Gastroesophageal sphincter (tissue), 4 donors: Measurements from ENCODE around the gene GSDME. TPM values are rescaled to one million over a fixed set of nuclear protein-coding genes. Genes with fewer than 3 reads are reported as not detected.
"Not testable (repeated sequence)": the region's sequence is repeated elsewhere in the genome, so short reads cannot be mapped to it uniquely, and the experiment has no call there.

Experiments
- ATAC-seq: fragments of 150-250 bp; one replicate; pipeline ENCODE4 v1.9.1; 2016; ENCODE audit warnings: mild to moderate bottlenecking, moderate library complexity
- H3K27ac ChIP-seq, 4 donors: fragments of 200-600 bp; sonication (generic) in 3 of 4; 1 replicate in 3 of 4; 2 replicates in 1 of 4; pipeline ENCODE4 v1.5.1; 2016 to 2019
- H3K27me3 ChIP-seq: fragments of 200-600 bp; sonication (generic); one replicate; pipeline ENCODE4 v1.5.1; 2019
- H3K36me3 ChIP-seq, 2 donors: fragments of 200-600 bp; sonication (generic); one replicate each; pipeline ENCODE4 v1.5.1; 2019; ENCODE audit warnings: control low read depth in 1 of 2
- H3K4me1 ChIP-seq, 3 donors: fragments of 200-600 bp; sonication (generic); 1 replicate in 2 of 3; 2 replicates in 1 of 3; pipeline ENCODE4 v1.5.1; 2016 to 2019; ENCODE audit warnings: control low read depth in 2 of 3
- H3K4me3 ChIP-seq, 2 donors: fragments of 200-600 bp; sonication (generic); one replicate each; pipeline ENCODE4 v1.5.1; 2019; ENCODE audit warnings: mild to moderate bottlenecking in 1 of 2, moderate library complexity in 1 of 2
- H3K9me3 ChIP-seq, 3 donors: fragments of 200-600 bp; sonication (generic); one replicate each; pipeline ENCODE4 v1.5.1; 2017 to 2019; ENCODE audit warnings: control low read depth in 2 of 3
- CTCF ChIP-seq, 4 experiments: fragments of 200-600 bp in 2 of 4; fragments of 450-650 bp in 2 of 4; sonication (generic) in 1 of 4; IDR thresholded peaks; one replicate each; pipeline ENCODE4 v1.5.1; 2017 to 2019; ENCODE audit warnings: antibody characterized with exemption in 4 of 4, mild to moderate bottlenecking in 2 of 4, moderate library complexity in 2 of 4
- EP300 ChIP-seq: sonication (generic); formaldehyde crosslinking; IDR thresholded peaks from one replicate; pipeline ENCODE4 v1.6.1; 2017; ENCODE audit warnings: antibody characterized with exemption, mild to moderate bottlenecking
- POLR2A ChIP-seq, 2 donors: fragments of 450-650 bp; IDR thresholded peaks; one replicate each; pipeline ENCODE4 v1.6.1; 2017; ENCODE audit warnings: antibody characterized with exemption in 2 of 2, mild to moderate bottlenecking in 2 of 2, moderate library complexity in 1 of 2
- POLR2AphosphoS5 ChIP-seq: sonication (generic); formaldehyde crosslinking; IDR thresholded peaks from one replicate; pipeline ENCODE4 v1.6.1; 2017; ENCODE audit warnings: antibody characterized with exemption
- WGBS, 2 donors: methylation state at CpG; one replicate each; pipeline ENCODE4 v1.1.5; 2018; ENCODE audit warnings: low coverage in 1 of 2; 5-methylcytosine and 5-hydroxymethylcytosine counted together
- total RNA-seq, 4 donors: library from RNA; depleted of rRNA; stranded (reverse); fragments of >200 nt; gene quantifications; one replicate each; pipeline ENCODE4 v1.1.0, GENCODE V29; 2016

GSDME gene
- total RNA-seq, 4 donors from 2014 or later = 6.4 to 9.8 (median 8.4) TPM

DNA sequence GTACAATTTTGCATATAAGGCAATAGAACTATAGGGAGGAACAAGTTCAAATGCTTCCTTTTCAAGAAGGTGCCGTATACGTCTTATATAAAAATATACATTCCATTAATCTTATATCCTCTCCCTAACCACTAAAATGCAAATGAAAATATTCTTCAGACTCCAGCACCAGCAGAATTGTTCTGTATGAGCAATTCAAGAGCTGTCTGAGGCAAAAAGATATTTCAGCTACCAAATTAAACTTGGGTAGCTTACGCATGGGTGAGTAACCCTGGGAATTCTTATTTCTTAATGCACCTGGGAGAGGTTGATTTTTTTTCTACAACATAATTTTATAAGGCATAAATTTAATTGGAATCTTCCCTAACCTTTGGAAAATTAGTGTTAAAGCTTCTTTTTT, 42.2 kb upstream of the GSDME start:
- ATAC-seq = no peak
- no peak overlapping the region for H3K4me3 ChIP-seq
- no peaks in the 10 kb centered on the region for H3K27me3 ChIP-seq
- 82 to 88% methylated on average over 3 of the region's 3 CpGs for WGBS, 2 donors
- H3K9me3 ChIP-seq = no peaks in the 10 kb centered on the region
- TF ChIP-seq EP300 (no peak), CTCF (IDR thresholded peaks at IDR 0.05) (no peak), POLR2A (IDR thresholded peaks at IDR 0.05) (no peak), POLR2AphosphoS5 (no peak)
- H3K4me1 ChIP-seq = no peaks in the 10 kb centered on the region
- H3K27ac ChIP-seq = no peak overlapping the region
- peaks cover 0 to 27% of the 10 kb centered on the region in 2 donors for H3K36me3 ChIP-seq

DNA sequence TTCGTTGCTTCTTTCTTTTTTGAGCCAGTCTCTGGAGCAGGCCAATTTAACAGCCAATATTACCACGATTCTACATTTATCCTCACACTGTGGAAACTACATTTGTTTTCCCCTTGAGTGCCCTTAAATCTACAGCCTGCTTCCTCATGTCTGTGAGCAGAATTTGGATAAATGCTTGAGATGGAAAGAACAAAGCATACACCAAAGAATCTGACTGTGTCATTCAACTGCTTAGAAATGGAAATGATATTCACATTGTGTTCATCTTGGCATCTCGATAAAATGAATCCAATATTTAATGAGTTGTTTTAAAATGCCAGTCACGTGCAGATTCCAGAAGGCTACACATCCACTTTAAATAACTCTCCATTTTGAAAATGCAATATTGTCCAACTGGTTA, 41.0 kb upstream of the GSDME start:
- no peaks in the 10 kb centered on the region for H3K4me1 ChIP-seq
- TF ChIP-seq EP300 (no peak), CTCF (IDR thresholded peaks at IDR 0.05) (no peak), POLR2A (IDR thresholded peaks at IDR 0.05) (no peak), POLR2AphosphoS5 (no peak)
- H3K4me3 ChIP-seq = no peak overlapping the region
- H3K27me3 ChIP-seq = no peaks in the 10 kb centered on the region
- no peaks in the 10 kb centered on the region for H3K9me3 ChIP-seq
- ATAC-seq = no peak
- peaks cover 0 to 17% of the 10 kb centered on the region in 2 donors for H3K36me3 ChIP-seq
- 80 to 84% methylated on average over 4 of the region's 4 CpGs for WGBS, 2 donors
- no peak overlapping the region for H3K27ac ChIP-seq

- Histone ChIP-seq H3K27me3 (no peaks in the 10 kb centered on the region), H3K9me3 (no peaks in the 10 kb centered on the region), H3K4me1 (no peaks in the 10 kb centered on the region), H3K36me3 (peaks cover 0 to 9% of the 10 kb centered on the region in 2 donors), H3K27ac (no peak overlapping the region), H3K4me3 (no peak overlapping the region)
- WGBS, 2 donors = 87 to 100% methylated on average over 1 to 3 of the region's 4 CpGs
- TF ChIP-seq POLR2A (IDR thresholded peaks at IDR 0.05) = no peak
- TF ChIP-seq EP300 = no peak
- TF ChIP-seq POLR2AphosphoS5 = no peak
- TF ChIP-seq CTCF (IDR thresholded peaks at IDR 0.05) = no peak
- no peak for ATAC-seq
These were observed 40.0 kb upstream of the GSDME start for GRCh38 chr7:24797270-24797669.

- Histone ChIP-seq H3K27ac (no peak overlapping the region), H3K4me3 (no peak overlapping the region), H3K36me3 (no peaks in the 10 kb centered on the region), H3K4me1 (no peaks in the 10 kb centered on the region), H3K9me3 (no peaks in the 10 kb centered on the region), H3K27me3 (no peaks in the 10 kb centered on the region)
- TF ChIP-seq POLR2A (IDR thresholded peaks at IDR 0.05) (no peak), EP300 (no peak), POLR2AphosphoS5 (no peak), CTCF (IDR thresholded peaks at IDR 0.05) (no peak)
- WGBS, 2 donors = 100% methylated on average over 3 of the region's 9 CpGs; no CpG with 5 or more reads in 1 of the 2 donors
- ATAC-seq = no peak
These were observed 38.1 kb upstream of the GSDME start for GRCh38 chr7:24795407-24795767.

- not testable (repeated sequence) for H3K4me3 ChIP-seq, H3K27ac ChIP-seq, H3K27me3 ChIP-seq, H3K9me3 ChIP-seq, ATAC-seq, H3K36me3 ChIP-seq, H3K4me1 ChIP-seq
- WGBS, 2 donors = 92% methylated on average over 10 of the region's 22 CpGs; no CpG with 5 or more reads in 1 of the 2 donors
These were observed 37.6 kb upstream of the GSDME start for GRCh38 chr7:24794751-24795406.
